ENCODE data around the gene PHLDB1.
A peak's percentile ranks its signal among the peaks of the same experiment; 100 is the strongest.

Gene PHLDB1

DNA sequence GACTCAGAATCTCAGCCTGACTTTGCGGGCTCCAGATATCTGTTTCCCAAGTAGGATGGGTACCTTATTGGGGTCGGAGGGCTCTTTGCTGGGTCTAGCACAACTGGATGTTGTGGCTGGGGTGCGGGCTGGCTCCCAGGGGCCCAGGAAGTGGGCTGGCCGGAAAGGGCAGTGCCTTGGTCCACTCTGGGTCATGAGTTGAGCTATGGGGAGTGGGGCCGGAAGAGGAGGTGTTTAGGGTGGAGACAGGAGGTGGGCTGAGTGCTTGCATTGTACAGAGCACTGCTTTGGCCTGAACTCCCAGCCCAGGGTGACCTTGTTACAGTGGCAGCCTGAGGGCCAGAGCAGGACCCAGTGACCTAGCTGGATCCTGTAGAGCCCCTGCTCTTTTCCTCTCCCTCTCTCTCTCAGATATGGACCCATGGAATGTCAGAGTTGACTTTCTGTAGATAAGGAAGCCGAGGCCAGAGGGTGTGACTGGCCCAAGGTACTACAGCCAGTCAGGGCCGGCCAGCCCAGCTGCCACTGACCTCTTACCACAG lies 13.2 kb downstream of the PHLDB1 start:
- TF ChIP-seq, protein P1, sequence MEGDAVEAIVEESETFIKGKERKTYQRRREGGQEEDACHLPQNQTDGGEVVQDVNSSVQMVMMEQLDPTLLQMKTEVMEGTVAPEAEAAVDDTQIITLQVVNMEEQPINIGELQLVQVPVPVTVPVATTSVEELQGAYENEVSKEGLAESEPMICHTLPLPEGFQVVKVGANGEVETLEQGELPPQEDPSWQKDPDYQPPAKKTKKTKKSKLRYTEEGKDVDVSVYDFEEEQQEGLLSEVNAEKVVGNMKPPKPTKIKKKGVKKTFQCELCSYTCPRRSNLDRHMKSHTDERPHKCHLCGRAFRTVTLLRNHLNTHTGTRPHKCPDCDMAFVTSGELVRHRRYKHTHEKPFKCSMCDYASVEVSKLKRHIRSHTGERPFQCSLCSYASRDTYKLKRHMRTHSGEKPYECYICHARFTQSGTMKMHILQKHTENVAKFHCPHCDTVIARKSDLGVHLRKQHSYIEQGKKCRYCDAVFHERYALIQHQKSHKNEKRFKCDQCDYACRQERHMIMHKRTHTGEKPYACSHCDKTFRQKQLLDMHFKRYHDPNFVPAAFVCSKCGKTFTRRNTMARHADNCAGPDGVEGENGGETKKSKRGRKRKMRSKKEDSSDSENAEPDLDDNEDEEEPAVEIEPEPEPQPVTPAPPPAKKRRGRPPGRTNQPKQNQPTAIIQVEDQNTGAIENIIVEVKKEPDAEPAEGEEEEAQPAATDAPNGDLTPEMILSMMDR (IDR thresholded peaks at IDR 0.05; ENCODE audit: control insufficient read depth, extremely low read depth, insufficient read depth) = no peak
- no peak for DNase-seq (ENCODE audit: low read depth)
- H3K4me3 ChIP-seq (ENCODE audit: low read depth, low read length) = peak overlapping the region; percentile 57

DNA sequence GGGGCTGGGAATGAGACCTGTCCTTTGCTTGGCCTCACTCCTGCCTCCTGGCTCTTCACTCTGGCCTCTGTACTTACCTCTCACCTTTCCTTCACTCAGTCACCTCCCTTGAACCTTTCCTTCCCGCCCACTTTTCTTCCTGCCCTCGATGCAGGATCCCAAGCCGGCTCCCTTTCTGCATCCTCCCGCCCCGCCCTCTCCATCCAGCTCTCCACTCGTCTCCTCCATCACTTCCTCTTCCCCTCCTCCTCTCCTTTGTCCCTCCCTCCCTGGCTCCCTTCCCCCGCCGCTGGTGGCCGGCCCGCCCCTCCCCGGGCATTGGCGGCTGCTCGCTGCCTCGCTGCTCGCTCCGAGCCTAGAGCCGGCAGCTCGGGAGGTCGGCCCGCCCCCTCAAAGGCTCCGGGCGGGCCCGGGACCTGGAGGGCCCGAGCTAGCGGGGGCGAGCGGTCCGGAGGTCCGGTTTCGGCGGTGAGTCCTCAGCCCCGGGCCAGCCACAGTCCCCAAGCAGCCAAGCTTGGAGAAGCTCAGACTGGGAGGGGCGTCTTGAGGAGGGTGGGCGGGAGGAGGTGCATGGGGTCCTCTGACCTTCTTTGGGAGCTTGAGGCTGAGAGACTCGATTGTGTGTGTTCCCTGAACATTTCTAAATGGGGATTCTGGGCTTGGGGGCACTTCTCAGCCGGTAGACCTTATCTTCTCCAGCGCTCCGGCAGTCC lies 13.8 kb downstream of the PHLDB1 start:
- H3K4me3 ChIP-seq (ENCODE audit: low read depth, low read length) = peak overlapping the region; percentile 57
- DNase-seq (ENCODE audit: low read depth) = no peak
- TF ChIP-seq, protein P1 (IDR thresholded peaks at IDR 0.05; ENCODE audit: control insufficient read depth, extremely low read depth, insufficient read depth) = no peak

DNA sequence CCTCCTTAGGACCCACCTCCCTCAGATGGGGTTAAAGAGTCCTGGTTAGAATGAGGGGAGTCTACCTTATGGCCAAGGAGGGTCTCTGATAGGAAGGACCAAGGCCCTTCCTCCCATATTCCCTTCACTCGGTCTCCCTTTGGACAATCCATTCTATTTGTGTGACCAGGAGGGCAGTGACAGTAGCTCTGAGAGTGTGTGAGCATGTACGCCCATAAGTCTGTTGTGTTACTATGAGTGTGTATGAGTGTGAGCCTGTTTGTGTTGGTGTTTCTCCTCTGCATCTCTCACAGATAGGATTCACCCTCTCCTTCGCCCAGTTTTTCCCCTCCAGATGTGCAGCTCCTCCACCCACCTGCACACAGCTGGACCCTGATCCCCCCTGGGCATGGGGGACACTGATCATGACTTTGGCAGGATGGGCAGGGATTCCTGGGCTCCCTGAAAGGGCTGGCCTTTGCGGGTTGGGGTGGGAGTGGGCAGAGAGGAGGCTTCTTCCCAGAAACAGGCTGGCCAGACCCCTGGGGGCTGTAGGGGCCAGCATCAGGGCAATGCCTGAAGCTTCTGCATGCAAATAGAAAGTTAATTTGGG lies 14.5 kb downstream of the PHLDB1 start:
- TF ChIP-seq, protein P1 (IDR thresholded peaks at IDR 0.05; ENCODE audit: control insufficient read depth, extremely low read depth, insufficient read depth) = no peak
- no peak for DNase-seq (ENCODE audit: low read depth)
- H3K4me3 ChIP-seq (ENCODE audit: low read depth, low read length) = peak overlapping the region; percentile 57

DNA sequence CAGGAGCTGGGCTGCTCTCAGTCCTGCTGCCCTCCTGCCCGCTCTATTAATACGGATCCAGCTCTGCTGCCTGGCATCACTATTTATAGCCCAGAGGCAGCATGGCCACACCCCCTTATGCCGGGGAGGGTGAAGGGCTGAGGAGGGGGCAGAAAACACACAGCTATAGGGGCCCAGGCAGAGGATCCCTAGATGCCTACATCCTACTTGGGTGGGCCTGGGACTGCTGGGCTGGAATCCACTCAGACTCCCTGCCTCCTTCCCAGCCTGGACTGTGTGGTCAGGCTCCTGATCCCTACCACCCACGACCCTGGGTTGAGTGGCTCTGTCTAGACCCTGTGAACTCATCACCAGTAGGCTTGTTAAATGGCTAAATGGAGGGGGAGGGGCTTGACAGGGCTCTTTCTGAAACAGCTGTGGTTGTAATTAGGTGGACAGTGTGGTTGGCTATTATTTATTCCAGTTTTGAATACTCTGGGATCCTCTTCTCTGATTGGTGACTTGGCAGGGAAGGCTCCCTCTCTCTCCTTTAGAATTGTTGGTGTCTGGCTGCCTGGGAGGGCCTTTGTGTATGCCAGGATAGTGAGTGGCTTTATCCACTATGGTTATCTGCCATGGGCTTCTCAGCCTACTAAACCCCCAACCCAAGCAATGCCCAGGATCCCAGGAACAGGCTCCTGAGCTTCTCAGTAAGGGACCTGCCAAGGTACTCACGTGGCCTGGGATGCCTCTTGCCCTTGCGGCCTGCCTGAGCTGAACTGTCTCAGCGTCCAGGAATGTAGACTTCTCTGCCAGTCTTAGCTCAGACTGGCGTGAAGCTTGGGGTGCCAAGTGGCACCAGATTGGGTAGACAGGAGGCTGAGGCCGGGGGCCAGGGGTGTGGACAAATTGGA lies 15.2 kb downstream of the PHLDB1 start:
- TF ChIP-seq, protein P1 (IDR thresholded peaks at IDR 0.05; ENCODE audit: control insufficient read depth, extremely low read depth, insufficient read depth) = no peak
- no peak overlapping the region for H3K4me3 ChIP-seq (ENCODE audit: low read depth, low read length)
- DNase-seq (ENCODE audit: low read depth) = no peak

- no peak overlapping the region for H3K4me3 ChIP-seq (ENCODE audit: low read depth, low read length)
- TF ChIP-seq, protein P1 (IDR thresholded peaks at IDR 0.05; ENCODE audit: control insufficient read depth, extremely low read depth, insufficient read depth) = no peak
- no peak for DNase-seq (ENCODE audit: low read depth)
Measured at GRCh38 chr11:118623269-118623655, 15.8 kb downstream of the PHLDB1 start.

GRCh38 chr11:118625036-118625690 lies 17.7 kb downstream of the PHLDB1 start:
- DNase-seq (ENCODE audit: low read depth) = no peak
- TF ChIP-seq, protein P1 (IDR thresholded peaks at IDR 0.05; ENCODE audit: control insufficient read depth, extremely low read depth, insufficient read depth) = no peak
- H3K4me3 ChIP-seq (ENCODE audit: low read depth, low read length) = no peak overlapping the region

Data from LNCaP clone FGC (cell line).